MG63 (cell line): ENCODE results near the gene SYNGR1. TPM values are rescaled to one million over a fixed set of nuclear protein-coding genes. Genes with fewer than 3 reads are reported as not detected.
"Not testable (repeated sequence)": the region's sequence is repeated elsewhere in the genome, so short reads cannot be mapped to it uniquely, and the experiment has no call there.

Experiments used
- DNase-seq: peaks from one replicate; pipeline ENCODE4 v3.0.0-alpha.2; 2020
- H3K27me3 ChIP-seq: fragments of 250-450 bp; sonication (Bioruptor Pico); 2 replicates; pipeline ENCODE4 v1.5.1; 2020; ENCODE audit warnings: mild to moderate bottlenecking, moderate library complexity
- H3K36me3 ChIP-seq: fragments of 250-450 bp; sonication (Bioruptor Pico); 2 replicates; pipeline ENCODE4 v1.5.1; 2020; ENCODE audit warnings: mild to moderate bottlenecking, moderate library complexity
- H3K4me3 ChIP-seq: fragments of 250-450 bp; sonication (Bioruptor Pico); 2 replicates; pipeline ENCODE4 v1.5.1; 2020; ENCODE audit warnings: mild to moderate bottlenecking, moderate library complexity
- H3K9me3 ChIP-seq: fragments of 250-450 bp; sonication (Bioruptor Pico); 2 replicates; pipeline ENCODE4 v1.5.1; 2020; ENCODE audit warnings: mild to moderate bottlenecking, moderate library complexity
- total RNA-seq: library from RNA; depleted of rRNA; stranded (reverse); fragments of >200 nt; shearing (Covaris generic); gene quantifications from 2 replicates; pipeline ENCODE4 v1.2.3, GENCODE V29; 2014; ENCODE audit warnings: low replicate concordance

Gene SYNGR1
- total RNA-seq, 1 experiment from 2014 or later = 58.3 TPM

DNA sequence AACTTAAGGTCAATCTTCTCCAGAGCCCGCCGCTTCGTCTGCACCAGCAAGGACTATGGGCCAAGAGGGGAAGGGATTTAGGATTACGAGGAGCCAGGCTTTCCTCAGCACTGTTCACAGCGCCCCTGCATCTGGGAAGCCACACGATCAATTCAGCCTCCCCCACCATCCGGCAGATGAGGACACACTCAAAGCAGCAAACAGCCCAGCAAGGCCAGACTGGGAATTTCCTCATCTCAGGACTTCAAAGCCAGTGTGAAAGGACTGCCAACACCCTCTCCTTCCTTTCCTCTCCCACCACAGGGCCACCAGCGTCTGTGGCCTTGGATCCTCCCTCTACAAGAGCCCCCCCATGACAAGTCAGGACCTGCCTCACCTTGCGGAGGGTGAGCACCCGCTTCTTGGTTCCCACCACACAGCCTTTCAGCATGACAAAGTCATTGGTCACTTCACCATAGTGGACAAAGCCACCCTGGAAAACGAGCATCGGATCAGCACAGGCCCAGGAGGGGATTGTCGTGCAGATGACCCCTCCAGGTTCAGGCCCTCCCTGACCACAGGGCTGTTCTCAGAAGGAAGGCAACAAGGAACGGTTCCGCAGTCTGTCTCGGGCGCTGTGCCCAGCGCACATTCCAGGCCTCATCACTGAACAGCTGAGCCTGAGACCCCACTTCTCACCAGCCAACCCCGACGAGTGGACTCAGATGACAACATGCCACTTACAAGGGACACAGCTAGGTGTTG is 36.4 kb upstream of the SYNGR1 start:
- Histone ChIP-seq H3K36me3 (peaks cover 72% of the 10 kb centered on the region), H3K9me3 (peaks cover 2% of the 10 kb centered on the region; the same call in 1 of the 2 replicates), H3K27me3 (no peaks in the 10 kb centered on the region; the same call in 1 of the 2 replicates), H3K4me3 (no peak overlapping the region)
- no peak for DNase-seq

DNA sequence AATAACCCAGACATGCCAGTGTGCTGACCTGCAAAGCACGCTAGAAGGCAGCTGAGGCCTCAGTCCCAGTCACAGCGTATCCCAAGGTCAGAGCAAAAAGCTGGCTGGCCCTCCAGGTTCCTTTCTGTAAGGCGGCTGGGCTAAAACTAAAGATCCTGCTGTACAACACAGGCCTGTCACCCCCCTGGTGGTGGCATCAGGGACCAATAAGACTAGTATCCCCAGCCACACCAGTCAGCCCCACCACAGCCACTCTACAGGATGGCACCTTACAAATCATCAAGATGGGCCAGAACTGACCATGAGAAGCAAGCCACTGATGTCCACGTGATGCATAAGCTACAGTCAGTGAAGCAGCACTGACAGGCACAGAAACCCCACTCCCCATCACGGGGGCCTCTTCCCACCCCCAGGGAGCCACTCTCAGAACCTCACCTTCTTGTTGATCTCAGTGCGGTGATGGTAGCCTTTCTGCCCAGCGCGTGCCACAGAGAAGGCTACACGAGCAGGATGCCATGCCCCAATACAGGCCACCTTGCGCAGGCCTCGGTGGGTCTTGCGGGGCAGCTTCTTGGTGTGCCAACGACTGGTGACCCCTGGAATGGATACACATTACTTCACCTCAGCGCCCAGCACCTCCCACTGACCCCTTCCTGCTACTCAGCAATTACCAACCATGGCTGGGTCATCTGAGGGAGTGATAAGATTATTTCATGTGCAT is 35.4 kb upstream of the SYNGR1 start:
- peaks cover 81% of the 10 kb centered on the region for H3K36me3 ChIP-seq
- H3K27me3 ChIP-seq = no peaks in the 10 kb centered on the region; the same call in 1 of the 2 replicates
- no peak overlapping the region for H3K4me3 ChIP-seq
- no peak for DNase-seq
- peaks cover 4% of the 10 kb centered on the region; the same call in 1 of the 2 replicates for H3K9me3 ChIP-seq

DNA sequence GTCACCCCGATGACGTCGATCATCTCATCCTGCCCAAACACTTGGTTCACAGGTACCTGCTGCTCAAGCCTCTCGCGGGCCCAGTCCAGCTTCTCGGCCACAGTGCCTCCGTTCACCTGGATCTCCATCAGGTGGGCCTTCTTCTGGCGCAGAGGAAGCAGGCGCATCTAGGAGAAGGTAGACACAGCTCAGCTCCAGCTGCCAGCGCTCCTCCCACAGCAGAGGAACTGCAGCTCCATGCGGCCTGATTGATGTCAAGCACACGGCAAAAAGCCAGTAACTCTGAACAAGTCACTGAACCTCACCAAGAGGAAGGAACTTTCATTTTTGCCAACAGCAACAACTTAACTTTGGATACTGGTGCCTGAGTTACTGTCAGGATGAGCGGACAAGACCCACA is 34.4 kb upstream of the SYNGR1 start:
- peaks cover 4% of the 10 kb centered on the region; the same call in 1 of the 2 replicates for H3K9me3 ChIP-seq
- H3K4me3 ChIP-seq = peak overlapping the region; percentile 91
- no peak for DNase-seq
- H3K36me3 ChIP-seq = peaks cover 81% of the 10 kb centered on the region
- H3K27me3 ChIP-seq = no peaks in the 10 kb centered on the region; the same call in 1 of the 2 replicates

DNA sequence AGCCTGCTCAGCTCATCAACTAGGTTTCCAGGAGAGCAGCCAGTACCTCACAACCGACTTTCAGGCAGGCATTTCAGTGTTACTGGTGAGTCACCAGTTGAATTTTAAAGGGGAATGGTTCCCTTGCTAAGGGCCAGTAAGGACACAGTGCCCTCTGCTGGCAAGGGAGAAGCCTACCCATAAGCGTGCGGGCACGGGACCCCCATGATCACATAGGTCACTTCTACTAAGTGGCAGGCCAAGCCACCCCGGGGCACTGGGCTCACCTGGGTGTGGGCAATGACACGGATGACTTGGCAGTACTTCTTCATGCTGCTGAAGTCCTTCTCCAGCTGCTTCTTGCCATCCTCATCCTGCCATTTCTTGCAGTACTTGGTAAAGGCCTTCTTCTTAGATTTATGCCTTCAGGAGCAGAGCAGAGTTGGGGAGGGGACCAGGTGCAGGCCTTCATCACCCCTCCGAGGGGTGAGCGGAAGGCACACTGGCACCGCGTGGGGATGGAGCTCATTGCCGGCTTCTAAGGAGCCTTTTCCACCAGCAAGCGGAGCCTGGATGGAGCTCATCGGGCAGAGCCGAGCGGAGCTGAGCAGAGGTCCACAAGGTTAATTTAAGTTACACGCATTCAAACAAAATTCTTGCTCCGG is 33.2 kb upstream of the SYNGR1 start:
- H3K9me3 ChIP-seq = peaks cover 4% of the 10 kb centered on the region; the same call in 1 of the 2 replicates
- no peaks in the 10 kb centered on the region; the same call in 1 of the 2 replicates for H3K27me3 ChIP-seq
- peaks cover 77% of the 10 kb centered on the region for H3K36me3 ChIP-seq
- DNase-seq = peak; percentile 80
- peak overlapping the region; percentile 91 for H3K4me3 ChIP-seq

- Histone ChIP-seq H3K9me3 (peaks cover 4% of the 10 kb centered on the region; the same call in 1 of the 2 replicates), H3K36me3 (peaks cover 70% of the 10 kb centered on the region)
Observed at GRCh38 chr22:39317084-39317774, 32.6 kb upstream of the SYNGR1 start.

DNA sequence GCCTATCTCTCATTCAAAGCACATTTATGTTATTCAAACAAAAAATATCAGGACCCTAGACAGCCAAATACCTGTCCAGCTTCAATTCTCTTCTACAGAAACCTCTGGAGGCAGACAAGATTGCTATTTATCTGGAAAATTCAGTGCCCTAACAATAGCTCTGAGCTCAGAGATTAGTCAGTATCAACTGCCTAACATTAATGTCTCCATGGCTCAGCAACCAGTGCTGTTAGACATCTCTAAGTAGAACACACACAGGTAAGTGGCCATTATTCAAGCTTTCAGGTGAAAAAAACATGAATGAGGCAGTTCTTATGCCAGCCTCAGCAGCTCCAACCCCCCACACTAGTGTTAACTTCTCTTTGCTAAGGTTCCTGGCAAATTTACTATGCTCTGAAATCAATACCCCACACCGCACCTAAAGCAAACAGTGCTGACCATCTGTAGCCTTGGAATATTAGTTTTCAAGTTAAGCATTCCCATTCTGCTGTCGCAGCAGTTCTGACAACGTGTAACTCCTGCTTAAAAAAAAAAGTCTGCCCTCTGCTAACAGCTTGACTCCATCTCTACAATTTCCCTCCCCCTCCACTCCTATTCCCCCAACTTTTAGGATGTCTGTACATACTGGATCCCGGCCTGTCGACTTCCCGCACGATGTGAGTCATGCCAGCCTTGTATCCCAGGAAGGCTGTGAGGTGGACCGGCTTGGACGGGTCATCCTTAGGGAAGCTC is 31.9 kb upstream of the SYNGR1 start:
- no peaks in the 10 kb centered on the region for H3K27me3 ChIP-seq
- H3K9me3 ChIP-seq = peaks cover 4% of the 10 kb centered on the region; the same call in 1 of the 2 replicates
- H3K4me3 ChIP-seq = peak overlapping the region; percentile 91
- peaks cover 63% of the 10 kb centered on the region for H3K36me3 ChIP-seq
- peak; percentile 43 for DNase-seq

More at GRCh38 chr22:39317084-39317774, 32.6 kb upstream of the SYNGR1 start:
- no peaks in the 10 kb centered on the region for H3K27me3 ChIP-seq
- DNase-seq = peak; percentile 22
- peak overlapping the region; percentile 91 for H3K4me3 ChIP-seq

GRCh38 chr22:39318507-39319283 is 31.1 kb upstream of the SYNGR1 start:
- Histone ChIP-seq H3K27me3 (no peaks in the 10 kb centered on the region), H3K36me3 (peaks cover 56% of the 10 kb centered on the region), H3K4me3 (peak overlapping the region; percentile 91), H3K9me3 (peaks cover 4% of the 10 kb centered on the region; the same call in 1 of the 2 replicates)
- peak; percentile 28 for DNase-seq

GRCh38 chr22:39319284-39320022 is 30.3 kb upstream of the SYNGR1 start, which contains the start of gene RPL3:
Gene RPL3, minus strand, starts transcription at chr22:39319623. Its CDS starts 26 bp downstream, at chr22:39319597.
- DNase-seq = peak; percentile 95
- peak within 1 kb of the TSS; percentile 91 for H3K4me3 ChIP-seq
- H3K36me3 ChIP-seq = peaks cover 48% of the 10 kb centered on the region
- peaks cover 4% of the 10 kb centered on the region; the same call in 1 of the 2 replicates for H3K9me3 ChIP-seq
- H3K27me3 ChIP-seq = no peaks in the 10 kb centered on the region

GRCh38 chr22:39320616-39321029 is 29.2 kb upstream of the SYNGR1 start:
- H3K27me3 ChIP-seq = not testable (repeated sequence)
- peak overlapping the region; percentile 91 for H3K4me3 ChIP-seq

GRCh38 chr22:39325392-39325932 is 24.3 kb upstream of the SYNGR1 start:
- Histone ChIP-seq H3K36me3 (no peaks in the 10 kb centered on the region), H3K27me3 (no peaks in the 10 kb centered on the region), H3K9me3 (no peaks in the 10 kb centered on the region), H3K4me3 (no peak overlapping the region)
- no peak for DNase-seq

More at GRCh38 chr22:39320616-39321029, 29.2 kb upstream of the SYNGR1 start:
- H3K36me3 ChIP-seq = peaks cover 36% of the 10 kb centered on the region
- DNase-seq, H3K9me3 ChIP-seq: not testable (repeated sequence)

GRCh38 chr22:39327995-39328754 is 21.6 kb upstream of the SYNGR1 start:
- Histone ChIP-seq H3K9me3 (no peaks in the 10 kb centered on the region), H3K4me3 (no peak overlapping the region), H3K27me3 (no peaks in the 10 kb centered on the region), H3K36me3 (no peaks in the 10 kb centered on the region)
- no peak for DNase-seq

- H3K27me3 ChIP-seq, H3K4me3 ChIP-seq, DNase-seq, H3K9me3 ChIP-seq, H3K36me3 ChIP-seq: not testable (repeated sequence)
Observed at GRCh38 chr22:39330553-39330952, 19.2 kb upstream of the SYNGR1 start.

- no peaks in the 10 kb centered on the region for H3K27me3 ChIP-seq
- no peaks in the 10 kb centered on the region for H3K36me3 ChIP-seq
- no peak overlapping the region for H3K4me3 ChIP-seq
- no peak for DNase-seq
- no peaks in the 10 kb centered on the region for H3K9me3 ChIP-seq
Observed at GRCh38 chr22:39332441-39333064, 17.2 kb upstream of the SYNGR1 start.
